GM18870 (cell line): ENCODE data around the gene HRH3.

ENCODE experiments used
- ATAC-seq: cut with Tn5 transposase; IDR thresholded peaks from one replicate; pipeline ENCODE4 v1.9.1; 2021; ENCODE audit warnings: moderate library complexity; ENCODE audit not compliant: unreplicated experiment

The HRH3 gene

GRCh38 chr20:62216636-62217566 lies 3.2 kb downstream of the HRH3 start:
- ATAC-seq = no peak

GRCh38 chr20:62215991-62216635 lies 4.0 kb downstream of the HRH3 start:
- no peak for ATAC-seq

- no peak for ATAC-seq
Measured at GRCh38 chr20:62215020-62215990, 4.8 kb downstream of the HRH3 start.

GRCh38 chr20:62214067-62214466 lies 6.0 kb downstream of the HRH3 start:
- no peak for ATAC-seq

- no peak for ATAC-seq
Measured at GRCh38 chr20:62212299-62212698, 7.8 kb downstream of the HRH3 start.

- ATAC-seq = no peak
Measured at GRCh38 chr20:62211769-62212288, 8.2 kb downstream of the HRH3 start.

- no peak for ATAC-seq
Measured at GRCh38 chr20:62211216-62211615, 8.9 kb downstream of the HRH3 start.

GRCh38 chr20:62210496-62210855 lies 9.6 kb downstream of the HRH3 start:
- ATAC-seq = no peak

GRCh38 chr20:62209850-62210495 lies 10.1 kb downstream of the HRH3 start:
- ATAC-seq = no peak

- ATAC-seq = no peak
Measured at GRCh38 chr20:62208795-62209755, 11.0 kb downstream of the HRH3 start.

- no peak for ATAC-seq
Measured at GRCh38 chr20:62208061-62208794, 11.8 kb downstream of the HRH3 start.

GRCh38 chr20:62206388-62206775 lies 13.7 kb downstream of the HRH3 start:
- ATAC-seq = no peak

- no peak for ATAC-seq
Measured at GRCh38 chr20:62205618-62206387, 14.3 kb downstream of the HRH3 start.

- ATAC-seq = no peak
Measured at GRCh38 chr20:62203378-62204030, 16.6 kb downstream of the HRH3 start.

GRCh38 chr20:62202676-62203377 lies 17.3 kb downstream of the HRH3 start:
- ATAC-seq = no peak

- ATAC-seq = no peak
Measured at GRCh38 chr20:62202083-62202395, 18.0 kb downstream of the HRH3 start.
